ENCODE results near the gene CKAP2L. TPM values are rescaled to one million over a fixed set of nuclear protein-coding genes. Genes with fewer than 3 reads are reported as not detected.

The CKAP2L gene
- total RNA-seq, 4 donors from 2014 or later, result 0.13 to 0.29 (median 0.22) TPM; not detected in 1

- Histone ChIP-seq H3K9me3 (no peaks in the 10 kb centered on the region), H3K27ac (no peak overlapping the region), H3K4me3 (replicated peaks in 1 of 3) (no peak overlapping the region), H3K27me3 (no peaks in the 10 kb centered on the region), H3K4me1 (no peaks in the 10 kb centered on the region), H3K36me3 (no peaks in the 10 kb centered on the region)
- 79 to 82% methylated on average over 5 of the region's 5 CpGs for WGBS, 2 donors
- TF ChIP-seq POLR2A (IDR thresholded peaks at IDR 0.05) (no peak), CTCF (IDR thresholded peaks at IDR 0.05) (no peak)
- DNase-seq, result peak in 1 of 2 donors; percentile 9
- intact Hi-C loops (cut with DNase I), result no loop called here
Measured at GRCh38 chr2:112794131-112794733, 29.8 kb upstream of the CKAP2L start.

GRCh38 chr2:112793449-112793978 lies 29.1 kb upstream of the CKAP2L start:
- Histone ChIP-seq H3K36me3 (no peaks in the 10 kb centered on the region), H3K4me3 (replicated peaks in 1 of 3) (no peak overlapping the region), H3K27me3 (no peaks in the 10 kb centered on the region), H3K4me1 (no peaks in the 10 kb centered on the region), H3K9me3 (no peaks in the 10 kb centered on the region), H3K27ac (no peak overlapping the region)
- no peak for DNase-seq
- TF ChIP-seq CTCF (IDR thresholded peaks at IDR 0.05), result no peak
- no peak for TF ChIP-seq POLR2A (IDR thresholded peaks at IDR 0.05)
- intact Hi-C loops (cut with DNase I), result no loop called here
- WGBS, 2 donors, result 75 to 86% methylated on average over 3 of the region's 3 CpGs

- 83 to 87% methylated on average over 5 of the region's 5 CpGs for WGBS, 2 donors
- H3K27me3 ChIP-seq, result no peaks in the 10 kb centered on the region
- TF ChIP-seq POLR2A (IDR thresholded peaks at IDR 0.05), result no peak
- TF ChIP-seq CTCF (IDR thresholded peaks at IDR 0.05), result no peak
- H3K27ac ChIP-seq, result no peak overlapping the region
- H3K36me3 ChIP-seq, result no peaks in the 10 kb centered on the region
- H3K9me3 ChIP-seq, result no peaks in the 10 kb centered on the region
- no peak for DNase-seq
- H3K4me1 ChIP-seq, result no peaks in the 10 kb centered on the region
- no peak overlapping the region for H3K4me3 ChIP-seq (replicated peaks in 1 of 3)
- intact Hi-C loops (cut with DNase I), result no loop called here
Measured at GRCh38 chr2:112792419-112792818, 28.0 kb upstream of the CKAP2L start.

- no peak for DNase-seq
- H3K36me3 ChIP-seq, result no peaks in the 10 kb centered on the region
- intact Hi-C loops (cut with DNase I), result no loop called here
- no peak for TF ChIP-seq CTCF (IDR thresholded peaks at IDR 0.05)
- no peak for TF ChIP-seq POLR2A (IDR thresholded peaks at IDR 0.05)
- 91 to 92% methylated on average over 3 of the region's 3 CpGs for WGBS, 2 donors
- H3K27me3 ChIP-seq, result no peaks in the 10 kb centered on the region
- no peaks in the 10 kb centered on the region for H3K4me1 ChIP-seq
- no peak overlapping the region for H3K4me3 ChIP-seq (replicated peaks in 1 of 3)
- H3K27ac ChIP-seq, result no peak overlapping the region
- H3K9me3 ChIP-seq, result no peaks in the 10 kb centered on the region
Measured at GRCh38 chr2:112791693-112792230, 27.4 kb upstream of the CKAP2L start.

GRCh38 chr2:112791019-112791418 lies 26.6 kb upstream of the CKAP2L start:
- Histone ChIP-seq H3K27ac (no peak overlapping the region), H3K27me3 (no peaks in the 10 kb centered on the region), H3K4me3 (replicated peaks in 1 of 3) (no peak overlapping the region), H3K36me3 (no peaks in the 10 kb centered on the region), H3K4me1 (no peaks in the 10 kb centered on the region), H3K9me3 (no peaks in the 10 kb centered on the region)
- intact Hi-C loops (cut with DNase I), result no loop called here
- DNase-seq, result no peak
- no peak for TF ChIP-seq POLR2A (IDR thresholded peaks at IDR 0.05)
- TF ChIP-seq CTCF (IDR thresholded peaks at IDR 0.05), result no peak
- 100% methylated on average over 1 to 3 of the region's 3 CpGs for WGBS, 2 donors

Measured in thyroid gland (tissue), 4 donors.